Activated CD4-positive, CD25-positive, alpha-beta regulatory T cell treated with anti-CD3 and anti-CD28 coated beads, Interleukin-2, amount 50 U/mL, for 24 hours (primary cell): Measurements from ENCODE around the gene TSPAN4.

Experiments used
- ATAC-seq, 2 donors: fragments of 150-1000 bp; cut with Tn5 transposase; one replicate each; pipeline ENCODE4 v1.10.0; 2021; ENCODE audit warnings: mild to moderate bottlenecking in 1 of 2, moderate library complexity in 1 of 2

TSPAN4 gene, protein sequence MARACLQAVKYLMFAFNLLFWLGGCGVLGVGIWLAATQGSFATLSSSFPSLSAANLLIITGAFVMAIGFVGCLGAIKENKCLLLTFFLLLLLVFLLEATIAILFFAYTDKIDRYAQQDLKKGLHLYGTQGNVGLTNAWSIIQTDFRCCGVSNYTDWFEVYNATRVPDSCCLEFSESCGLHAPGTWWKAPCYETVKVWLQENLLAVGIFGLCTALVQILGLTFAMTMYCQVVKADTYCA

GRCh38 chr11:842370-843002 is at the start of gene TSPAN4, which contains the start of gene POLR2L:
Gene TSPAN4, plus strand, starts transcription at chr11:842852. Its CDS starts 7,453 bp downstream, at chr11:850305.
Gene POLR2L, minus strand, starts transcription at chr11:842529. Its CDS starts 21 bp downstream, at chr11:842508.
- ATAC-seq, result peak; percentile 83 to 85

- ATAC-seq, result no peak
Observed at GRCh38 chr11:792873-793272, 49.8 kb upstream of the TSPAN4 start.

GRCh38 chr11:793556-793955 is 49.1 kb upstream of the TSPAN4 start:
- ATAC-seq, result no peak

GRCh38 chr11:794013-794765 is 48.5 kb upstream of the TSPAN4 start:
- no peak for ATAC-seq

DNA sequence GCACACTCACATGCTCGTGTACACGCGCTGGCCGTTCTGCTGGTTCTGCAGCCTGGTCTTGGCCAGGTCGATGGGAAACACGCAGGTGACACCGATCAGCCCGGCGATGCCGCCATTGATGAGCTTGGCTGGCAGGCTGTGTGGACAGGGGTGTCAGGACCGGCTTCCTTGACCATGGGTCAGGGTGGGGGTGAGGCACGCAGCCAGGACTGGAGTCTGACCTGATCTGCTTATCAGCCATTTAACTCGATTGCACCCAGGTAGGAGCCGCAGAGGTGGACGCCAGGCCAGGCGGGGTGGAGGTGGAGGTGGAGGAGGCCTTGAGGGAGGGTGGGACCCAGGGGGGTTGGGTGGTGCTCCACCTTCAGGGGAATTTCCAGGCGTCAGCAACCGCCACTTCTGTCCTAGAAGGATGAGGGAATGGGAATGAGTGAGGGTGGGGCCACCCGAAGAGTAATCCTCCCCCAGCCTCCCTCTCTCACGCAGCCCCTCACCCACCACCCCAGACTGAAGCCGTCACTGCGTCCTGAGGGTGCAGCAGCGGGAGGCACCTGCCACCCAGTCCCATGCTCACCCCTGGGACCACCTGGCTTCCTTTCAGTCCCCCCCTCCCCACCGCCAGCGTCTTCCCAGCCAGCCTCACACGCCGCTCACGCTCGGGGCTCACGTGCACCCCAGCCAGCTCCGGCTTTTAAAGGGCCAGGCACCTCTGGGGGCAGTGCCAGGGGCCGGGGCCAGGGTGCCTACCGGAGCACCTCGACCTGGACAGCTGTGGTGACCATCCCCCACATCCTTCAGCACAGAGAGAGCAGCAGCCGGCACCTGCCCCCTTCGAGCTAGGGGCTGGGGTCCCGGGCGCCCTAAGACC is 47.7 kb upstream of the TSPAN4 start:
- no peak for ATAC-seq

GRCh38 chr11:795634-796564 is 46.8 kb upstream of the TSPAN4 start:
- ATAC-seq, result peak; percentile 81 to 82

- no peak for ATAC-seq
Observed at GRCh38 chr11:796565-797295, 45.9 kb upstream of the TSPAN4 start.

DNA sequence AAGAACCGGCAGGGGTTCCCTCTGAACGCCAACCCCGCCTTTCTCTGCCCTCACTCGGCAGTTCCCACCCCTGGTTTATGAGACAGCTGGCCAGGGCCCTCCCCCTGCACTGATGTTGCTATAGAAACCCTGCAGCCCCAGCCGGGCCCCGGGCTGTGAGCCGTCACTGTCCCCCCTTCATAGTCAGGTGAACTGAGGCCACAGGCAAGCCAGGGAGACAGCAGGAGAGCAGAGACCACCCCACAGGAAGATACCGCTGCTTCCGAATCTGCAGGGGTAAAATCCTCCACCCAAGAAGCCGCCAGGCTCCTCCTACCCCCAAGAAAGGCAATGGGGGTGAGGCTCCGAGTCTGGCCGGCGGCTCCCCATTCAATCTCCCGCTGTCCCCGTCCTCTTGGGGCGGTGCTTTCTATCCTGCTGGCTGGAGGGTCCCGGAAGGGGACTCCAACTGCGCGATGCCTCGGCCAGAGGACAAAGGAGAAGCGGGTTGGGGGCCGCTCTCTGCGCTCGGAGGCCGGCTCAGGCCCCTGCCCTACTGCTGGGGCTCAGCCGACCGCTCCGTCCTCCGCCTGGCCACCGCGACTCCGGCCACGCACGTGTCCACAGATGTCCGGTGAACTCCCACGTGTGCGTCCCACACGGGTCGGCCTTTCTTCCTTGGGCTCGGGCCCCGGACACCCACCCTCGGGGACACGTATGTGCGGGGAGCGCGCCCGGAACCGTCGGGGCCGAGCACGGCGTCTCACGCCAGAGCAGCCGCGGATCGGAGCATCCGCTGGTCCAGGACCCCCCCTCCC is 45.2 kb upstream of the TSPAN4 start:
- ATAC-seq, result peak; percentile 46 to 55

DNA sequence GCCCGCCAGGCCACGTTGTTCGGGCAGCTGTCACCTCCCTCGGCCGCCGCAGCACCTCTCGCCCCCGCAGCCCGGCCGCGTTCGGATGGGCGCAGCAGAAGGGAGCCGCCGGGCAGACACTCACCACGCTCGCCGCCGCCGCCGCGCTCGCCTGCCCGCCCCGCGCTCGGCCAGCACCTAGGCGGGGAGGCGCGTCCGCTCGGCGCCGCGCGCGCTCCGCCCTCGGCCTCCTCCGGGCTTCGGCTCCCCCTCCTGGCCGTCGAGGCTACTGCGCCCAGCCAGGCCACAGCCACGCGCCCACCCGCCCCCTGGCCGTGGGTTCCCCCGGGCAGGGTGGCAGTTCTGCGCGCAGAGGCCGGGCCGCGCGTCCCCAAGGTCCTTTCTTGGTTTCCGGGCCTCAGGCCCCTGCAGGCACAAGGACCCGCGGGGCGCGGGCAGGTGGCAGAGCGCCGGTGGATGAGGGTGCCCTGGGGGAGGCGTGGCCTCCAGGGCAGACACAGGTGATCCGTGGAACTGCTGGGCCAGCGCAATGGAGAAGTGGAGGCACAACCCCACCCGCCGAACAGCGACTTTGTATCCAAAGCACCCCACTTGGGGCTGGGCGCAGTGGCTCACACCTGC is 44.4 kb upstream of the TSPAN4 start, which contains the start of gene SLC25A22:
SLC25A22 (minus strand) TSS at position 189 of the 621 bp plus-strand sequence. CDS start 3,275 bp downstream, outside the sequence.
- peak; percentile 49 for ATAC-seq

DNA sequence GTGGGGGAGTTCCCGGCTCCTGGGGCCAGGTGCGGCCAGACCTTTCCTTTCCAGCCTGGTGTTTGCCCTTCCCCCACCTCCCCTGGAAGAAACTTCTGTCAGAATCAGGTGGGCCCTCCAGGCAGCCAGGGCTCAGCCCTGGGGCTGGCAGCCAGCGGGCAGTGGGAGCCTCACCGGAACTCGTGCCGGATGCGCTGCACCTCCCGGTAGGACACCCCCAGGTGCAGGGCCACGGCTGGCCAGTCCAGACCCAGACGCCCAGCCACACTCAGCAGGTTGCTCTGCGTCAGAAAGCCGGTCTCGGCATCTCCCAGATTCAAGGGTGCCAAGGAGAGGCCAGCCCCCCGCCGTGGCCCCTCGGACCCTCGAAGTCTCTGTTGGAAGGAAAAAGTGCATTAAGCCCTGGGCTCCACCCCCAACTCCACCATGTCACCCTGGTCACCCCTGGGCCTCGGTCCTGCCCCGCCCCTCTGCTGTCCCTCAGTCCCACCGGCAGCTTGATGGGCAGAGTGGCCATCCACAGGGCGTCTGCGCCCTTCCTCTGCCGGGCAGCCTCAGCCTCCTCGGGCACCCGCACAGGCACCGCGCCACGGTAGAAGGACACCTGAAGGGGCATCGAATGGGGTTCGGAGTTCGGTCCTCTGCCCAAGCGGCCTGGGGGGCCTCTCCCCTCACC is 42.9 kb upstream of the TSPAN4 start:
- ATAC-seq, result no peak

DNA sequence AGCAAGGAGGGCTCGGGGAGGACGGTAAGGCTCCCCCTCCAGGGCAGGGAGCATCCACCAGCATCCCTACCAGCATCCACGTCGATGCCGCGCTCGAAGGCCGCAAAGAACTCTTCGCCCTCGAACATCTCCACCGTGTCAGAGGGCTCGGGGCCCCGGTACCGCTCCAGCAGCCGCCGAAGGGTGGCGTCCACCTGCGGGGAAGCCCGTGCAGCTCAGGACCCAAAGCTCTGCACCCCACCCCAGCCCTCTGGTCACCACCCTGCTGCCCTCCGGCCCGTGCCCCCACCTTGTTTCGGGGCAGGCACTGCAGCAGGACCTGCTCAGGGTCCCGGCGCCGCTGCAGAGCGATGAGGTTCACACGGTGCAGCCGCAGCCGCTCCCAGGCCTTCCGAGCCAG is 42.2 kb upstream of the TSPAN4 start:
- no peak for ATAC-seq

GRCh38 chr11:801097-801780 is 41.4 kb upstream of the TSPAN4 start:
- ATAC-seq, result no peak

DNA sequence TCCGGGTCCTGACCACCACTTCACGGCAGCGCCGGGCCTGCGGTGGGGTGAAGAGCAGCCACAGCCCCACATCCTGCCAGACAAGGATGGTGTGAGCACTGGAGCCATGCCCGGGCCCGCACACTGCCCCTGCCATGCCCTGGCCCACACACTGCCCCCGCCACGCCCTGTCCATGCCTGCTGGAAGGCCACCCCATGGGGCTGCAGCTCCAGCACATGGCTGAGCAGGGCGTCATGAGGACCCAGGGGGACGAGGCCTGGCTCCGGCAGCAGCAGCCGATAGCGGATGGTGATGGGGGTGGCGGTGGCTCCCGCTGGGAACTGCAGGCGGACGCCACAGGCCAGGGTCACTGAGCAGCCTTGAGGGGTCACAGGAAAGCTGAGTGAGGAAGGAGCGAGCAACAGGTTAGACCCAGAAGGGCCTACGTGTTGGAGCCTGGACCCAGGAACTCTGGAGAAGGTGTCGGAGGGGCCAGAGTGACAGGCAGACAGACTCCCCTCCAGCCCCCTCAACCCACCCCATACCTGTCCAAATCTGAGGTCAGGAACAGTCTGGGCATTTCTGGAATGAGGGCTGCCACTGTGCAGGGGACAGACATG is 40.5 kb upstream of the TSPAN4 start:
- no peak for ATAC-seq

DNA sequence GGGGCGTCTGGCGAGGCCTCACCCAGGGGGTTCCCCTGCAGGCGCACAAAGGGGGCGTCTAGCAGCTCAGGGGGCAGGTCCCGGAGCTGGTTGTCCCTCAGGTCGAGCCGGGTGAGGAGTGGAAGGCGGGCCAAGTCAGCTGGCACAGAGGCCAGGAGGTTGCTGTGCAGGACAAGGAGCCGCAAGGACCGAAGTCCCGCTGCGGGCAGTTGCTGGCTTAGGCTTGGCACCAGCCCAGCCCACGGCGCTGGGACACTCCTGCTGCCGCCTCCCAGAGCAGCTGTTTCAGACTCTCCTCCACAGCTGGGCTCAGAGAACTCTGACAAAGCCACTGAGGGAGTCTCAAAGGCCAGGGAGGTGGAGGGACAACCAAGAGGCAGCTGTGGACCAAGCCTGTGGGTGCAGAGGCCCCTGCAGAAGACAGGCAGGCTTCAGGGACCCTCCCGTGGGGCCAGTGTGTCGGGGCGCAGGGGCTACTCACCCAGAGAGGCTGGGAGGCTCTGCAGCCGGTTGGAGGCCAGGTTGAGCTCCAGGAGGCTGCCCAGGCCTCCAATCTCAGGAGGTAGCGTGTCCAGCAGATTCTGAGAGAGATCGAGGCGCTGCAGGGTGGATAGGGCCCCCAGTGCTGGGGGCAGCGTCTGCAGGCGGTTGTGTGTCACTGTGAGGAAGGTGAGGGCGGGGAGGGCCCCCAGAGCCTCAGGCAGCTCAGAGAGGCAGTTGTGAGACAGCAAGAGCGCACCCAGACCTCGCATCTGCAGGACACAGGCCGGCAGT is 39.8 kb upstream of the TSPAN4 start:
- ATAC-seq, result no peak

GRCh38 chr11:803467-803742 is 39.2 kb upstream of the TSPAN4 start:
- no peak for ATAC-seq

DNA sequence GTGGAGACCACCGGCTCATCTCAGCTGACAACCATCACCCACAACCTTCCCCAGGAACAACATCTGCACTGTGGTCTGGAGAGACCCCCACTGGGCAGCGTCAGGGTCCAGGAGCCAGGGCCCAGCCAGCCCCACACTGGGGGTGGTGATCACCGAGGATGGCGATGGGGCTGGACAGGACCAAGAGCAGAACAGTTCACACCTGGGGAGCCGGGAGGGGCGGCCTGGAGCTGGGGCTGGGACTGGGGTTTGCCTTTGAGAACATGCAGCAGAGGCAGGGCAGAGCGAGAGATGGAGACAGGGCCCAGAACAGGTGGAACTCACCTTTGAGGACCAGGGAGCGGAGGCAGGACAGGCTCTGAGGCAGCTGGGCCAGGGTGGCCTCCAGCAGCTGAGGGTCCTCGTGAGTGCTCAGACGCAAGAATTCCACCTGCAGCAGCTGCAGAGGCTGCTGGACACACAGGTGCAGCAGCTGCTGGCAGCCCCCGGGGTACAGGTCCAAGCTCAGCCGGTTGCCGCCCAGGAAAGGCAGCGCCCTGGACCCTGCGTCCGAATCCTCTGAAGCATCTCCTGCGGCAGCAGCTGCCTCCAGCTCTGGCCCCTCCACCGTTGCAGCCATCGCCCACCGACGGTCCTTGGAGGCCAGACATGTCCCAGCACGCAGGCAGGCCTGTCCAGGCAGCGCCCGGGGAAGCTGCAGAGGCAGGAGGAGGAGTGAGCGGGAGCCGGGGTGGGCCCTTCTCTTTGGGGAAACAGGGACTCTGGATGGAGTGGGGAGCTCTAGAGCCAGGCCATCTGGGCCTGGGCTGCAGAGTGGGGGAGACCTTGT is 38.7 kb upstream of the TSPAN4 start:
- no peak for ATAC-seq
